NCI-H69 (cell line): ENCODE results near the gene C19orf53.

Experiments
- DNase-seq: peaks from one replicate; lab custom pipeline; 2025; lab: John Stamatoyannopoulos, UW

The C19orf53 gene

DNA sequence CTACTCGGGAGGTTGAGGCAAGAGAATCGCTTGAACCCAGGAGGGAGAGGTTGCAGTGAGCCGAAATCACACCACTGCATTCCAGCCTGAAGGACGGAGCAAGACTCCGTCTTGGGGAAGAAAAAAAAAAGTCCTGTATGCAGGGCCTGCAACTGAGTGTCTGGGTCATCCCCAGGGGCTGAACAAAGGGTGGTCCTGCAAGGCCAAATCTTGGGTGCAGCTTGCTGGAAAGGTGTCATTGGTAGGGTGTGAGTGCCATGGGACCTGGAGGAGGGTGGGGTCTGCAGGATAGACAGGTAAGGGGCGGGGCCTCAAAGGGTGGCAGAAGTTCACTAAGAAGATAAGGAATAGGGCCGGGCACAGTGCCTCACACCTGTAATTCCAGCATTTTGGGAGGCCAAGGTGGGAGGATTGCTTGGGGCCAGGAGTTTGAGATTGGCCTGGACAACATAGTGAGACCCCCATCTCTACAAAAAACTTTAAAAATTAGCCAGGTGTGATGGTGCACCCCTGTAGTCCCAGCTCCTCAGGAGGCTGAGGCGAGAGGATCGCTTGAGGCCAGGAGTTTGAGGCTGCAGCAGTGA is 52.5 kb downstream of the C19orf53 start:
- no peak for DNase-seq

DNA sequence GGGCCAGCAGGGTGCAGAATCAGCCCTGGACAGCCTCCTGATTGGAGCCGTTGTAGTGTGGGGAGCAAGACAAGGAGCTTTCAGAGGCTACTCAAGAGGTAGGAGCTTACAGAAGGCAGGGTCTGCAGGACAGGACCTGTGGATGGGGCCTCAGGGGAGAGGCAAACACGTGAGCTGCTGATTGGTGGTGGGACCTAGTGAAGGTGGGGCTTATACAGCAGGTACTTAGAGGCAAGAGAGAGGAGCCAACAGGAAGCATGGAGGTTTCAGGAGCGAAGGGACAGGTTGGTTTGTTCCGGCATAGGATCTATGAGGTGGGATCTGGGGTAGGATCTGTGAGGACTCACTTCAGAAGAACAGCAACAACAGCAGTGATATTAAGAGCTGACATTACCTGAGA is 53.4 kb downstream of the C19orf53 start:
- peak; percentile 37 for DNase-seq
